ENCODE results near the gene TMEM87A. TPM values are rescaled to one million over a fixed set of nuclear protein-coding genes. Genes with fewer than 3 reads are reported as not detected.

Gene TMEM87A
- total and polyA plus RNA-seq, 2 of the 8 experiments (the other 6 are each of a cell fraction or from before 2014, with no cell fraction given) = 15.2 to 33.1 TPM

DNA sequence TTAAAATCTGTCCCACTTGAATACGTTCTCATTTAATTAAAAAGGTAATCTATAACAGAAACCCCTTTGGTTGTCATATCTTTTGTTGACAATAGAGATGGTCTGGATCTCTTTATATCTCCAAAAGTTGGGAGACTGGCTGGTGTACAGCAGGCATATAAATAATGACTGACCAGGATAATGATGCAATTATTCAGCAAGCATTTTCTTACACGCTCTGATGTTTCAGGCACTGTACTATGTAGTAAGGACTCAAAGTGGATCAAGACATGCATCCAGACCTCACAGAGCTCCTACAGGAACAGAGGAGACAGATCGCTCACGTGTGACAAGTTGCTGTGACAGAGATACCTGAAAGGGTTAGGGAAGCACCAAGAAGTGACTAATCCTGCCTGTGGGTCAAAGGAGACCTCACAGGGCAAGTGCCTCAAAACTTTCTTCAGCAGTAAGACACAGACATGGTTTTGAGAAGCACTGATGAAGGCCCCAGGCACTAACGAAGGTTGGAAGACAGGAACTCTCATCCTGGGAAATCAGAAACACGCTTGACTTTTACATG lies 90.8 kb downstream of the TMEM87A start (continued):
- TF ChIP-seq, protein P1, sequence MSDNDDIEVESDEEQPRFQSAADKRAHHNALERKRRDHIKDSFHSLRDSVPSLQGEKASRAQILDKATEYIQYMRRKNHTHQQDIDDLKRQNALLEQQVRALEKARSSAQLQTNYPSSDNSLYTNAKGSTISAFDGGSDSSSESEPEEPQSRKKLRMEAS (IDR thresholded peaks at IDR 0.05) = no peak
- no peak for TF ChIP-seq SAP30 (IDR thresholded peaks at IDR 0.05; ENCODE audit: insufficient read depth, insufficient replicate concordance, low read length)
- TF ChIP-seq SRF (IDR thresholded peaks at IDR 0.05; ENCODE audit: low read depth, low read length) = no peak
- TF ChIP-seq RBBP5 (IDR thresholded peaks at IDR 0.05; ENCODE audit: borderline replicate concordance, low read depth, low read length) = no peak
- no peak for TF ChIP-seq CHD2 (IDR thresholded peaks at IDR 0.05; ENCODE audit: low read length)
